Activated CD4-positive, alpha-beta T cell treated with anti-CD3 and anti-CD28 coated beads, Interleukin-2, amount 10 ng/mL, durations not matched to agents 7 days and 5 days (primary cell): ENCODE results near the gene FBXO31. TPM values are rescaled to one million over a fixed set of nuclear protein-coding genes. Genes with fewer than 3 reads are reported as not detected.

Experiments
- CTCF ChIA-PET: fragments of 350-600 bp; sonication (Branson Sonifier 250); formaldehyde crosslinking; loops from one replicate; lab custom pipeline; 2021; ENCODE audit warnings: antibody characterized with exemption; lab: Charles Lee
- POLR2A ChIA-PET: fragments of 350-600 bp; sonication (Branson Sonifier 250); formaldehyde crosslinking; loops from one replicate; lab custom pipeline; 2021; ENCODE audit warnings: antibody characterized with exemption; lab: Charles Lee
- DNase-seq: peaks from one replicate; pipeline ENCODE4 v3.0.0-alpha.2; 2020
- H3K27ac Mint-ChIP-seq: one replicate; pipeline ENCODE4 v1.8.0; 2021; ENCODE audit warnings: mild to moderate bottlenecking, moderate library complexity, mixed read lengths
- H3K27me3 Mint-ChIP-seq: one replicate; pipeline ENCODE4 v1.8.0; 2021; ENCODE audit warnings: mixed read lengths
- H3K36me3 Mint-ChIP-seq: one replicate; pipeline ENCODE4 v1.8.0; 2021; ENCODE audit warnings: low read depth, mixed read lengths
- H3K4me1 Mint-ChIP-seq: one replicate; pipeline ENCODE4 v1.8.0; 2021; ENCODE audit warnings: mixed read lengths
- H3K4me3 Mint-ChIP-seq: one replicate; pipeline ENCODE4 v1.8.0; 2021; ENCODE audit warnings: mild to moderate bottlenecking, moderate library complexity, mixed read lengths
- H3K9me3 Mint-ChIP-seq: one replicate; pipeline ENCODE4 v1.8.0; 2021; ENCODE audit warnings: mixed read lengths
- total RNA-seq, 2 experiments: library from RNA; stranded (reverse); gene quantifications; one replicate each; pipeline ENCODE4 v1.2.3, GENCODE V29; 2021

FBXO31 gene
- total RNA-seq, 2 experiments from 2014 or later: 27.4 to 30.6 TPM

- POLR2A ChIA-PET: no interaction called here
- no peak overlapping the region for H3K27ac Mint-ChIP-seq
- H3K27me3 Mint-ChIP-seq: no peaks in the 10 kb centered on the region
- DNase-seq: no peak
- H3K4me3 Mint-ChIP-seq: no peak overlapping the region
- peaks cover 4% of the 10 kb centered on the region for H3K4me1 Mint-ChIP-seq
- CTCF ChIA-PET: no interaction called here
- peaks cover 6% of the 10 kb centered on the region for H3K9me3 Mint-ChIP-seq
- H3K36me3 Mint-ChIP-seq: peaks cover 3% of the 10 kb centered on the region
Measured at GRCh38 chr16:87295661-87296531, 87.7 kb downstream of the FBXO31 start.

GRCh38 chr16:87295259-87295658, 88.3 kb downstream of the FBXO31 start:
- Mint-ChIP-seq H3K27me3 (no peaks in the 10 kb centered on the region), H3K4me3 (no peak overlapping the region), H3K4me1 (peaks cover 4% of the 10 kb centered on the region), H3K27ac (no peak overlapping the region), H3K36me3 (peaks cover 3% of the 10 kb centered on the region), H3K9me3 (peaks cover 6% of the 10 kb centered on the region)
- POLR2A ChIA-PET: no interaction called here
- CTCF ChIA-PET: no interaction called here
- DNase-seq: no peak

- H3K27me3 Mint-ChIP-seq: no peaks in the 10 kb centered on the region
- H3K4me1 Mint-ChIP-seq: peaks cover 4% of the 10 kb centered on the region
- POLR2A ChIA-PET: no interaction called here
- H3K36me3 Mint-ChIP-seq: peaks cover 3% of the 10 kb centered on the region
- CTCF ChIA-PET: no interaction called here
- H3K9me3 Mint-ChIP-seq: peaks cover 6% of the 10 kb centered on the region
- H3K4me3 Mint-ChIP-seq: no peak overlapping the region
- DNase-seq: no peak
- no peak overlapping the region for H3K27ac Mint-ChIP-seq
Measured at GRCh38 chr16:87293990-87294389, 89.6 kb downstream of the FBXO31 start.

- Mint-ChIP-seq H3K9me3 (peaks cover 10% of the 10 kb centered on the region), H3K4me1 (peaks cover 2% of the 10 kb centered on the region), H3K27me3 (no peaks in the 10 kb centered on the region), H3K27ac (no peak overlapping the region), H3K4me3 (no peak overlapping the region), H3K36me3 (peaks cover 3% of the 10 kb centered on the region)
- ChIA-PET CTCF (interaction anchor here (1.4 to 2.2 kb wide), 2 partner anchors 15 to 33 kb away, joined by 3 to 6 read pairs; no protein-coding TSS in a partner anchor), POLR2A (no interaction called here)
- DNase-seq: no peak
Measured at GRCh38 chr16:87291944-87292343, 91.6 kb downstream of the FBXO31 start.

- POLR2A ChIA-PET: no interaction called here
- no peak overlapping the region for H3K27ac Mint-ChIP-seq
- CTCF ChIA-PET: no interaction called here
- peaks cover 3% of the 10 kb centered on the region for H3K36me3 Mint-ChIP-seq
- H3K9me3 Mint-ChIP-seq: peaks cover 13% of the 10 kb centered on the region
- DNase-seq: no peak
- H3K4me3 Mint-ChIP-seq: no peak overlapping the region
- H3K27me3 Mint-ChIP-seq: no peaks in the 10 kb centered on the region
- no peaks in the 10 kb centered on the region for H3K4me1 Mint-ChIP-seq
Measured at GRCh38 chr16:87288753-87289362, 94.7 kb downstream of the FBXO31 start.

GRCh38 chr16:87286839-87287626, 96.5 kb downstream of the FBXO31 start:
- H3K4me3 Mint-ChIP-seq: no peak overlapping the region
- no peak for DNase-seq
- CTCF ChIA-PET: interaction anchor here (0.6 kb wide), 1 partner anchor 1227 kb away, joined by 3 read pairs; no protein-coding TSS in a partner anchor

GRCh38 chr16:87284183-87284582, 99.4 kb downstream of the FBXO31 start:
- Mint-ChIP-seq H3K4me3 (no peak overlapping the region), H3K36me3 (no peaks in the 10 kb centered on the region), H3K4me1 (no peaks in the 10 kb centered on the region), H3K27me3 (no peaks in the 10 kb centered on the region), H3K27ac (no peak overlapping the region), H3K9me3 (peaks cover 7% of the 10 kb centered on the region)
- POLR2A ChIA-PET: no interaction called here
- CTCF ChIA-PET: interaction anchor here (0.5 to 1.1 kb wide), 3 partner anchors 14 to 469 kb away, joined by 3 read pairs; no protein-coding TSS in a partner anchor
- no peak for DNase-seq

More at GRCh38 chr16:87286839-87287626, 96.5 kb downstream of the FBXO31 start:
- peaks cover 8% of the 10 kb centered on the region for H3K9me3 Mint-ChIP-seq
- H3K36me3 Mint-ChIP-seq: peaks cover under 1% of the 10 kb centered on the region
- POLR2A ChIA-PET: no interaction called here
- H3K27ac Mint-ChIP-seq: no peak overlapping the region
- H3K4me1 Mint-ChIP-seq: no peaks in the 10 kb centered on the region
- H3K27me3 Mint-ChIP-seq: no peaks in the 10 kb centered on the region

- Mint-ChIP-seq H3K36me3 (no peaks in the 10 kb centered on the region), H3K27ac (no peak overlapping the region), H3K4me1 (peaks cover 18% of the 10 kb centered on the region), H3K27me3 (no peaks in the 10 kb centered on the region), H3K9me3 (no peaks in the 10 kb centered on the region), H3K4me3 (no peak overlapping the region)
- ChIA-PET POLR2A (no interaction called here), CTCF (interaction anchor here (0.7 to 1.4 kb wide), 2 partner anchors 37 to 43 kb away, joined by 3 read pairs; no protein-coding TSS in a partner anchor)
- DNase-seq: no peak
Measured at GRCh38 chr16:87279094-87279658, 104.4 kb downstream of the FBXO31 start.

- Mint-ChIP-seq H3K36me3 (no peaks in the 10 kb centered on the region), H3K27ac (no peak overlapping the region), H3K4me1 (peaks cover 18% of the 10 kb centered on the region), H3K27me3 (no peaks in the 10 kb centered on the region), H3K4me3 (no peak overlapping the region), H3K9me3 (no peaks in the 10 kb centered on the region)
- ChIA-PET CTCF (interaction anchor here (0.6 to 1.4 kb wide), 4 partner anchors 15 to 576 kb away, joined by 3 to 4 read pairs (median 3); no protein-coding TSS in a partner anchor), POLR2A (no interaction called here)
- DNase-seq: peak; percentile 56
Measured at GRCh38 chr16:87278191-87279093, 105.1 kb downstream of the FBXO31 start.
